ENCODE results near the gene EDEM3. TPM values are rescaled to one million over a fixed set of nuclear protein-coding genes. Genes with fewer than 3 reads are reported as not detected.

Gene EDEM3
- total RNA-seq, 1 experiment from 2014 or later = 14.0 TPM

DNA sequence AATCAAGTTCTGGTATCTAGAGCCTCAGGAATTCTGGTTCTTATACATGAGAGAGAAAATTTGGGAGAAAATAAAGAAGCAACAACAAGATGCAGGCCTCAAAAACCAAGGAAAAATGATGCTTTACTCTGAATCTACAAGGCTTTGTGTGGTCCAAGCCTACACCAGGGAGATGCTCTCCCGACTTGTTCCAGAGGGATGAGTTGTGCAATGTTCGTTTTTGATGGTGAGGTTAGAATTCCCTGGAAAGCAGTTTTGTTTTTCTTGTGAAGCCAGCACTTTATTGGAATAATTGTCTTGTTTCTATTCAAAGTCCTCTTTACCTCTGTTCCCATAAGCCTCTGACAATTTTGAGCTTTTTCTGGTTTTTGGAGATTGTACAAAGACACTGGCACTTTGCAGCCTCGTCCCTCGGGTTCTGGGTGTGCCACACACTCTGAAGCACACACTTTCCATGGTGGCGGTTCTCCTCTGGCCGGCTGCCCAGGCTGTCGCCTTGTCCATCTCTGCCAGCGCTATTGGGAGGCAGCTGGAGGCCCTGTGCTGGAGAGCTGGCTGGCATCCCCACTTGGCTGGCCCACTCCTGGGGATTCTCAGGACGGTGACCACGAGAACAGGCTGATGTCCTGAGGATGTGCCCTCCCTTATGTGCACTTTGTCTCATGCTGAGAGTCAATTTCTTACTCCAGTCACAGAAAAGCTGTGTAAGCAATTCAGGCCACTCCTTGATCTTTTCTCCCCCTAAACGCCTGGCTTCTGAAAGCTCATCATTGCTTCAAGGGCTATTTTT lies 70.2 kb downstream of the EDEM3 start:
- Mint-ChIP-seq H3K9me3 (peaks cover 14 to 16% of the 10 kb centered on the region in 2 experiments), H3K4me1 (peaks cover 12 to 18% of the 10 kb centered on the region in 2 experiments), H3K27ac (no peak overlapping the region), H3K4me3 (no peak overlapping the region), H3K27me3 (ENCODE audit: low read depth) (no peaks in the 10 kb centered on the region), H3K36me3 (ENCODE audit: insufficient read depth in 1 of 3, low read depth in 3 of 3) (peaks cover 0 to 16% (median 5%) of the 10 kb centered on the region in 3 experiments; a peak in 6 of 7 replicates)
- Histone ChIP-seq H3K4me2 (ENCODE audit: insufficient read depth, insufficient read length, low read length) (no peak overlapping the region), H4K8ac (replicated peaks; ENCODE audit: insufficient read length, low read depth, low read length) (no peak overlapping the region), H2BK15ac (ENCODE audit: low read depth, low read length) (no peak overlapping the region), H3K27me3 (ENCODE audit: insufficient read depth, low read length) (no peaks in the 10 kb centered on the region), H3K79me1 (ENCODE audit: insufficient read depth, low read depth, low read length, poor library complexity, severe bottlenecking) (no peaks in the 10 kb centered on the region), H2AK5ac (ENCODE audit: insufficient read length, low read length) (no peak overlapping the region), H3K23me2 (ENCODE audit: insufficient read length, low read depth, low read length, poor library complexity, severe bottlenecking) (no peaks in the 10 kb centered on the region), H3K27ac (ENCODE audit: insufficient read length, low read depth, low read length) (no peak overlapping the region), H4K20me1 (ENCODE audit: control insufficient read depth, insufficient read depth, insufficient read length) (no peaks in the 10 kb centered on the region), H2BK5ac (ENCODE audit: insufficient read length, low read length) (no peak overlapping the region), H3K14ac (ENCODE audit: insufficient read depth, low read length) (no peak overlapping the region), H3K9me3 (ENCODE audit: control insufficient read depth, low read depth, low read length) (no peaks in the 10 kb centered on the region), H2BK20ac (ENCODE audit: low read depth, low read length, poor library complexity, severe bottlenecking) (no peak overlapping the region), H2BK12ac (ENCODE audit: insufficient read length, low read depth, low read length) (no peak overlapping the region), H3K9ac (ENCODE audit: extremely low read depth, insufficient read length, low read length) (no peak overlapping the region), H4K91ac (ENCODE audit: insufficient read length, low read depth, low read length) (no peak overlapping the region), H2BK120ac (ENCODE audit: low read depth, low read length, poor library complexity, severe bottlenecking) (no peak overlapping the region), H3K18ac (ENCODE audit: insufficient read length, low read depth, low read length) (no peak overlapping the region), H3T11ph (ENCODE audit: low read length) (no peak overlapping the region), H3K4me1 (ENCODE audit: insufficient read depth, low read length) (no peaks in the 10 kb centered on the region), H4K5ac (ENCODE audit: insufficient read length, low read depth, low read length) (no peak overlapping the region), H3K79me2 (ENCODE audit: insufficient read depth, low read length) (no peaks in the 10 kb centered on the region), H2AFZ (ENCODE audit: low read length) (no peak overlapping the region), H3K23ac (ENCODE audit: insufficient read length, low read depth, low read length) (no peak overlapping the region), H3K4ac (ENCODE audit: low read depth, low read length) (no peak overlapping the region), H3K56ac (ENCODE audit: insufficient read length, low read depth, low read length) (no peak overlapping the region)
- no peak for DNase-seq
- no peak for TF ChIP-seq CTCF (conservative IDR thresholded peaks at IDR 0.05)
- no CpG with 5 or more reads among the region's 11 CpGs for WGBS (ENCODE audit: extremely low coverage, insufficient read length, low lambda C conversion rate)
